HG02938 (cell line): Measurements from ENCODE around the gene OR5A2.
A peak's percentile ranks its signal among the peaks of the same experiment; 100 is the strongest.
"Not testable (repeated sequence)": the region's sequence is repeated elsewhere in the genome, so short reads cannot be mapped to it uniquely, and the experiment has no call there.

ENCODE experiments used
- ATAC-seq: cut with Tn5 transposase; IDR thresholded peaks from one replicate; pipeline ENCODE4 v1.9.1; 2021; ENCODE audit warnings: mild to moderate bottlenecking, moderate library complexity; ENCODE audit not compliant: unreplicated experiment

OR5A2 gene

GRCh38 chr11:59426361-59427067 is at the start of gene OR5A2:
Gene OR5A2 (minus strand): TSS chr11:59426413. CDS start chr11:59422953, 3,460 bp downstream.
- ATAC-seq: no peak

GRCh38 chr11:59475176-59475575 is 49.0 kb upstream of the OR5A2 start:
- no peak for ATAC-seq

GRCh38 chr11:59473015-59473414 is 46.8 kb upstream of the OR5A2 start, which contains the start of gene OR4D10:
Gene OR4D10 (plus strand): TSS chr11:59473315. CDS start chr11:59477430, 4,115 bp downstream.
- ATAC-seq: no peak

- ATAC-seq: no peak
Observed at GRCh38 chr11:59463190-59463641, 37.0 kb upstream of the OR5A2 start.

- ATAC-seq: no peak
Observed at GRCh38 chr11:59459916-59460315, 33.7 kb upstream of the OR5A2 start.

- no peak for ATAC-seq
Observed at GRCh38 chr11:59456661-59457060, 30.4 kb upstream of the OR5A2 start, which contains the start of gene OR4D6. Gene OR4D6 (plus strand): TSS chr11:59456961. CDS start chr11:59456961, 0 bp downstream.

GRCh38 chr11:59448484-59448883 is 22.3 kb upstream of the OR5A2 start:
- ATAC-seq: no peak

- not testable (repeated sequence) for ATAC-seq
Observed at GRCh38 chr11:59445624-59446023, 19.4 kb upstream of the OR5A2 start.

- ATAC-seq: no peak
Observed at GRCh38 chr11:59437770-59438169, 11.6 kb upstream of the OR5A2 start.

- no peak for ATAC-seq
Observed at GRCh38 chr11:59436169-59436568, 10.0 kb upstream of the OR5A2 start, which contains the start of gene OR5A1. Gene OR5A1 (plus strand): TSS chr11:59436469. CDS start chr11:59443169, 6,700 bp downstream.

- ATAC-seq: peak; percentile 79
Observed at GRCh38 chr11:59429924-59430516, 3.8 kb upstream of the OR5A2 start.

GRCh38 chr11:59427068-59427382 is 812 bp upstream of the OR5A2 start:
- ATAC-seq: no peak

GRCh38 chr11:59425131-59425530 is 1.1 kb downstream of the OR5A2 start:
- no peak for ATAC-seq

GRCh38 chr11:59423835-59424234 is 2.4 kb downstream of the OR5A2 start:
- ATAC-seq: no peak

GRCh38 chr11:59418156-59418555 is 8.1 kb downstream of the OR5A2 start:
- ATAC-seq: no peak

GRCh38 chr11:59417023-59417422 is 9.2 kb downstream of the OR5A2 start:
- no peak for ATAC-seq

- ATAC-seq: no peak
Observed at GRCh38 chr11:59416613-59417012, 9.6 kb downstream of the OR5A2 start.

- no peak for ATAC-seq
Observed at GRCh38 chr11:59415111-59415510, 11.1 kb downstream of the OR5A2 start.

GRCh38 chr11:59413646-59414045 is 12.6 kb downstream of the OR5A2 start:
- no peak for ATAC-seq

GRCh38 chr11:59403546-59403945 is 22.7 kb downstream of the OR5A2 start:
- ATAC-seq: no peak

- ATAC-seq: no peak
Observed at GRCh38 chr11:59401262-59401552, 25.0 kb downstream of the OR5A2 start.

- no peak for ATAC-seq
Observed at GRCh38 chr11:59400461-59401261, 25.6 kb downstream of the OR5A2 start.
